H1 (cell line): ENCODE measurements around the gene RCBTB2. TPM values are rescaled to one million over a fixed set of nuclear protein-coding genes. Genes with fewer than 3 reads are reported as not detected.

Experiments used
- CTCF ChIA-PET: fragments of 300-600 bp; sonication (Branson Sonifier 250); formaldehyde crosslinking; loops from one replicate; lab custom pipeline; 2021; ENCODE audit not compliant: partially characterized antibody; lab: Charles Lee
- POLR2A ChIA-PET: fragments of 300-600 bp; sonication (Branson Sonifier 250); formaldehyde crosslinking; loops from one replicate; lab custom pipeline; 2021; ENCODE audit warnings: inconsistent platforms; ENCODE audit not compliant: partially characterized antibody; lab: Charles Lee
- DNase-seq, 2 experiments: peaks; one replicate each; pipeline versions ENCODE4 v3.0.0 to v3.0.0-alpha.2; 2010 to 2022; ENCODE audit warnings: low spot score in 2 of 2, low read depth in 1 of 2, mixed read lengths in 1 of 2
- FAIRE-seq: peaks from 2 replicates; lab custom pipeline; 2011; peaks lifted over from hg19 to GRCh38; lab: Jason Lieb, UNC
- H2AFZ ChIP-seq: 2 replicates; pipeline ENCODE4 v1.8.1; 2012; ENCODE audit warnings: low read length, inconsistent platforms
- H2AK5ac ChIP-seq: 2 replicates; pipeline ENCODE4 v1.6.1; 2013; ENCODE audit warnings: low read depth, low read length
- H2BK120ac ChIP-seq: replicated peaks from 2 replicates; pipeline ENCODE3; 2013; ENCODE audit warnings: low read depth, low read length, inconsistent platforms
- H2BK12ac ChIP-seq: 2 replicates; pipeline ENCODE4 v1.6.1; 2013; ENCODE audit warnings: low read depth, low read length
- H2BK15ac ChIP-seq: 2 replicates; pipeline ENCODE4 v1.6.1; 2013; ENCODE audit warnings: low read length
- H2BK20ac ChIP-seq: 2 replicates; pipeline ENCODE4 v1.6.1; 2013; ENCODE audit warnings: low read length
- H2BK5ac ChIP-seq: 2 replicates; pipeline ENCODE4 v1.6.1; 2013; ENCODE audit warnings: low read depth, low read length
- H3K14ac ChIP-seq: 2 replicates; pipeline ENCODE4 v1.6.1; 2013; ENCODE audit warnings: inconsistent platforms; ENCODE audit not compliant: insufficient read length
- H3K18ac ChIP-seq: 2 replicates; pipeline ENCODE4 v1.6.1; 2013; ENCODE audit warnings: low read length; ENCODE audit errors: extremely low read depth
- H3K23ac ChIP-seq: 2 replicates; pipeline ENCODE4 v1.6.1; 2013; ENCODE audit warnings: inconsistent platforms; ENCODE audit not compliant: insufficient read length
- H3K23me2 ChIP-seq: 2 replicates; pipeline ENCODE4 v1.6.1; 2013; ENCODE audit warnings: low read depth, low read length
- H3K27ac ChIP-seq: 2 replicates; pipeline ENCODE4 v1.6.1; 2011; ENCODE audit warnings: low read depth, low read length, inconsistent platforms
- H3K27me3 ChIP-seq, 4 experiments: replicated peaks in 1 of 4; 1 replicate in 1 of 4; 2 replicates in 3 of 4; pipeline versions ENCODE4 v1.6.1 to v1.8.1; 2011 to 2013; ENCODE audit warnings: low read length in 3 of 4, mild to moderate bottlenecking in 3 of 4, inconsistent platforms in 2 of 4, mixed read lengths in 2 of 4, moderate library complexity in 1 of 4; ENCODE audit not compliant: control insufficient read depth in 3 of 4, insufficient read depth in 3 of 4; ENCODE audit errors: extremely low read depth in 1 of 4
- H3K36me3 ChIP-seq, 4 experiments: 2 replicates each; pipeline versions ENCODE4 v1.6.1 to v1.8.1; 2011 to 2013; ENCODE audit warnings: mild to moderate bottlenecking in 4 of 4, low read length in 3 of 4, moderate library complexity in 2 of 4, control low read depth in 1 of 4, inconsistent platforms in 1 of 4; ENCODE audit not compliant: insufficient read depth in 4 of 4, control insufficient read depth in 2 of 4
- H3K4ac ChIP-seq: replicated peaks from 2 replicates; pipeline ENCODE3; 2013; ENCODE audit warnings: low read length, low read depth, mixed read lengths, inconsistent platforms; ENCODE audit not compliant: insufficient read length
- H3K4me1 ChIP-seq, 4 experiments: replicated peaks in 1 of 4; 1 replicate in 1 of 4; 2 replicates in 3 of 4; pipeline versions ENCODE4 v1.6.1 to v1.8.1; 2011 to 2013; ENCODE audit warnings: low read length in 3 of 4, inconsistent platforms in 2 of 4, mixed read lengths in 1 of 4; ENCODE audit not compliant: insufficient read depth in 4 of 4, control insufficient read depth in 3 of 4
- H3K4me2 ChIP-seq, 2 experiments: 2 replicates each; pipeline versions ENCODE4 v1.6.1 to v1.8.1; 2011 to 2013; ENCODE audit warnings: low read depth in 2 of 2, low read length in 2 of 2, control low read depth in 1 of 2, inconsistent platforms in 1 of 2, mild to moderate bottlenecking in 1 of 2; ENCODE audit not compliant: insufficient read depth in 1 of 2
- H3K4me3 ChIP-seq, 4 experiments: fragments of 200-600, 300-600 bp in 1 of 4; sonication (generic), shearing (Covaris generic), sonication (Bioruptor Twin) in 1 of 4; 2 replicates each; pipeline versions ENCODE4 v1.5.1 to v1.8.1; 2011 to 2016; ENCODE audit warnings: low read length in 4 of 4, low read depth in 3 of 4, control low read depth in 2 of 4, inconsistent platforms in 2 of 4, mild to moderate bottlenecking in 2 of 4, mixed read lengths in 1 of 4, moderate library complexity in 1 of 4; ENCODE audit not compliant: insufficient read depth in 2 of 4; ENCODE audit errors: extremely low read depth in 1 of 4
- H3K56ac ChIP-seq: replicated peaks from 2 replicates; pipeline ENCODE3; 2013; ENCODE audit warnings: low read depth, mild to moderate bottlenecking, mixed read lengths, low read length, inconsistent platforms; ENCODE audit not compliant: insufficient read length
- H3K79me1 ChIP-seq: 2 replicates; pipeline ENCODE4 v1.6.1; 2013; ENCODE audit warnings: low read depth, low read length, control low read depth
- H3K79me2 ChIP-seq, 2 experiments: 2 replicates each; pipeline versions ENCODE4 v1.6.1 to v1.8.1; 2012 to 2013; ENCODE audit warnings: low read length in 2 of 2, mild to moderate bottlenecking in 2 of 2, inconsistent platforms in 1 of 2; ENCODE audit not compliant: insufficient read depth in 2 of 2, control insufficient read depth in 1 of 2
- H3K9ac ChIP-seq, 4 experiments: replicated peaks in 1 of 4; 1 replicate in 1 of 4; 2 replicates in 3 of 4; pipeline versions ENCODE4 v1.6.1 to v1.8.1; 2011 to 2013; ENCODE audit warnings: low read depth in 3 of 4, low read length in 3 of 4, control low read depth in 2 of 4, mild to moderate bottlenecking in 2 of 4, moderate library complexity in 2 of 4, inconsistent platforms in 1 of 4; ENCODE audit errors: extremely low read depth in 1 of 4
- H3K9me3 ChIP-seq, 2 experiments: 2 replicates each; pipeline versions ENCODE4 v1.6.1 to v1.8.1; 2012 to 2013; ENCODE audit warnings: mild to moderate bottlenecking in 2 of 2, moderate library complexity in 2 of 2, control low read depth in 1 of 2, inconsistent platforms in 1 of 2, low read depth in 1 of 2, low read length in 1 of 2, mixed read lengths in 1 of 2; ENCODE audit not compliant: insufficient read depth in 2 of 2
- H4K20me1 ChIP-seq, 2 experiments: replicated peaks in 1 of 2; 2 replicates each; pipeline versions ENCODE3 to v1.8.1; 2011 to 2013; ENCODE audit warnings: inconsistent platforms in 2 of 2, low read length in 2 of 2, mild to moderate bottlenecking in 1 of 2; ENCODE audit not compliant: insufficient read depth in 2 of 2, control insufficient read depth in 1 of 2
- H4K5ac ChIP-seq: 2 replicates; pipeline ENCODE4 v1.6.1; 2013; ENCODE audit warnings: low read length, low read depth, mixed read lengths, inconsistent platforms; ENCODE audit not compliant: insufficient read length
- H4K8ac ChIP-seq: 2 replicates; pipeline ENCODE4 v1.8.0; 2013; ENCODE audit warnings: mild to moderate bottlenecking, moderate library complexity, low read length, inconsistent platforms; ENCODE audit not compliant: insufficient read depth; ENCODE audit errors: extremely low read depth
- H4K91ac ChIP-seq: replicated peaks from 2 replicates; pipeline ENCODE3; 2013; ENCODE audit warnings: low read length, mixed read lengths, inconsistent platforms; ENCODE audit not compliant: insufficient read length
- EZH2 ChIP-seq: fragments of 200-600 bp; sonication (generic); IDR thresholded peaks from 2 replicates; pipeline ENCODE4 v1.7.1; 2012; ENCODE audit warnings: low read depth, mild to moderate bottlenecking, moderate library complexity, low read length, inconsistent platforms; ENCODE audit not compliant: severe bottlenecking
- NRF1 ChIP-seq: IDR thresholded peaks from 2 replicates; pipeline ENCODE4 v1.6.1; 2011; ENCODE audit warnings: mild to moderate bottlenecking, low read depth, low read length, improper control_type of control experiment
- SIX5 ChIP-seq: IDR thresholded peaks from 2 replicates; pipeline ENCODE4 v1.6.1; 2011; ENCODE audit warnings: mild to moderate bottlenecking, low read depth, low read length
- WGBS, 2 experiments: shearing (Covaris generic) in 1 of 2; methylation state at CpG; one replicate each; pipeline versions ENCODE4 v1.1.6 to v1.1.7; 2013 to 2015; ENCODE audit warnings: low lambda C conversion rate in 2 of 2, mixed read lengths in 2 of 2, inconsistent platforms in 1 of 2, low coverage in 1 of 2, missing lambda C conversion rate in 1 of 2; ENCODE audit not compliant: insufficient replicate concordance in 2 of 2, insufficient coverage in 1 of 2, insufficient read length in 1 of 2; ENCODE audit errors: extremely low coverage in 1 of 2, missing lambda C conversion rate in 1 of 2; 5-methylcytosine and 5-hydroxymethylcytosine counted together
- polyA plus RNA-seq, 7 experiments: library from polyadenylated mRNA; depleted of rRNA in 3 of 7; stranded (reverse) in 5 of 7; unstranded in 2 of 7; fragments of >200 nt in 5 of 7; fragments of 200-250 nt in 2 of 7; gene quantifications; 1 replicate in 5 of 7; 2 replicates in 1 of 7; 4 replicates in 1 of 7; pipeline versions ENCODE4 v1.2.1 to v1.2.3, GENCODE V29; 2011 to 2013; ENCODE audit warnings: missing spikeins in 2 of 7, mixed read lengths in 2 of 7
- total RNA-seq: library from RNA; stranded (reverse); fragmentation: NEBNext Ultra II Directional; extraction: Animal tissue kit (Norgen Biotek cat#: 25700); gene quantifications from 2 replicates; pipeline ENCODE4 v1.2.1, GENCODE V29; 2021

RCBTB2 gene
- total and polyA plus RNA-seq, 2 of the 8 experiments (the other 6 are each of a cell fraction or from before 2014, with no cell fraction given) = 5.2 to 8.4 TPM

DNA sequence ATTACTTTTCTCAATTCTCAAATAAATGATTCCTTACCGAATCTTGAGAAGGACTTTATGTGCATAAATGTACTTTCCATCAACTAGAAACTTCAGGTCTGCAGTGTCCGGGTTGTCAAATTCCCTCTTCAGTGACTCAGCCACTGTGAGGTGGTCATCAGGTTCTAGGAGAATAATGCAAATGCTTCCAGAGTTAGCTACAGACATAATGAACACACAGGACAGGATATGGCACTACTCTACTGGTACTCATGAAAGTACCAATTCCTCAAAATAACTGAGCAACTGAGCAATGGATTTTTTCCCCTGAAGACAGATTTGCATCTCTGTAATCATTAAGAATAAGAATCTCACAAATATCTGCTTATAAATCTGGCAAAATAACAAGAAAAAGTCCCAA lies 31.2 kb downstream of the RCBTB2 start:
- H3K14ac ChIP-seq = no peak overlapping the region
- H3K23ac ChIP-seq = no peak overlapping the region
- no peaks in the 10 kb centered on the region; a peak in 1 of 8 replicates for H3K36me3 ChIP-seq
- H4K91ac ChIP-seq = no peak overlapping the region
- no peak overlapping the region for H3K4me2 ChIP-seq
- no peak overlapping the region for H2BK12ac ChIP-seq
- no peak overlapping the region for H3K56ac ChIP-seq
- H4K8ac ChIP-seq = no peak overlapping the region
- DNase-seq = no peak
- no peak overlapping the region for H2BK120ac ChIP-seq
- no peak overlapping the region for H2AK5ac ChIP-seq
- no peaks in the 10 kb centered on the region for H3K9me3 ChIP-seq
- H3K23me2 ChIP-seq = no peaks in the 10 kb centered on the region; the same call in 1 of the 2 replicates
- no peak overlapping the region for H3K9ac ChIP-seq
- TF ChIP-seq SIX5 (no peak), EZH2 (no peak), NRF1 (no peak)
- peaks cover 0 to 8% (median 2%) of the 10 kb centered on the region in 4 experiments; a peak in 3 of 7 replicates for H3K4me1 ChIP-seq
- H2BK5ac ChIP-seq = no peak overlapping the region
- FAIRE-seq = no peak
- H3K79me1 ChIP-seq = no peaks in the 10 kb centered on the region; the same call in 1 of the 2 replicates
- no peak overlapping the region for H3K4me3 ChIP-seq
- H3K18ac ChIP-seq = no peak overlapping the region
- H3K27ac ChIP-seq = no peak overlapping the region
- CTCF ChIA-PET = no interaction called here
- no peak overlapping the region for H3K4ac ChIP-seq
- no peak overlapping the region for H2BK20ac ChIP-seq
- H4K5ac ChIP-seq = no peak overlapping the region
- no peak overlapping the region for H2BK15ac ChIP-seq
- WGBS, 2 experiments = 98% methylated on average over 2 of the region's 2 CpGs; no CpG with 5 or more reads in 1 of the 2 experiments
- no peaks in the 10 kb centered on the region for H4K20me1 ChIP-seq
- H3K27me3 ChIP-seq = no peaks in the 10 kb centered on the region
- POLR2A ChIA-PET = no interaction called here
- no peaks in the 10 kb centered on the region for H3K79me2 ChIP-seq
- no peak overlapping the region for H2AFZ ChIP-seq
